HCT116 (cell line): ENCODE data around the gene FAM151B. TPM values are rescaled to one million over a fixed set of nuclear protein-coding genes. Genes with fewer than 3 reads are reported as not detected.

ENCODE experiments used
- ATAC-seq: fragments of 200-7000 bp; cut with Tn5 transposase; 2 replicates; pipeline ENCODE4 v1.9.1; 2020; ENCODE audit warnings: mild to moderate bottlenecking, moderate library complexity
- BruUV-seq: library from RNA; stranded (reverse); fragments of 400-500 nt; replicated peaks from 2 replicates; lab custom pipeline; 2021; lab: Mats Ljungman, UMichigan
- CTCF ChIA-PET: fragments of 300-600 bp; sonication (Branson Sonifier 250); formaldehyde crosslinking; loops from one replicate; lab custom pipeline; 2021; ENCODE audit warnings: antibody characterized with exemption; lab: Charles Lee
- POLR2A ChIA-PET: fragments of 300-600, 350-600 bp; sonication (Branson Sonifier 250); formaldehyde crosslinking; loops from one replicate; lab custom pipeline; 2021; ENCODE audit warnings: antibody characterized with exemption; lab: Charles Lee
- RAD21 ChIA-PET, 2 experiments: fragments of 300-600 bp; sonication (Branson Sonifier 250); formaldehyde crosslinking; loops; one replicate each; lab custom pipeline; 2023; ENCODE audit warnings: low total read pairs in 2 of 2; ENCODE audit not compliant: uncharacterized antibody in 2 of 2, unreplicated experiment in 2 of 2, low non-redundant PET in 1 of 2; lab: Charles Lee
- DNase-seq: peaks from one replicate; pipeline ENCODE4 v3.0.0-alpha.2; 2010; ENCODE audit warnings: low read depth, low spot score
- H2AFZ ChIP-seq: fragments of 200-600 bp; shearing (Covaris generic), sonication (generic); 2 replicates; pipeline ENCODE4 v1.6.1; 2017; ENCODE audit warnings: low read depth, mixed run types, mixed read lengths, antibody characterized with exemption, low read length; ENCODE audit not compliant: poor library complexity, severe bottlenecking
- H3K27ac ChIP-seq: 2 replicates; pipeline ENCODE4 v1.5.1; 2012; ENCODE audit warnings: low read depth, low read length
- H3K27me3 ChIP-seq: fragments of 200-600 bp; sonication (generic); 2 replicates; pipeline ENCODE4 v1.6.1; 2016; ENCODE audit warnings: mixed run types, low read length, mixed read lengths; ENCODE audit not compliant: insufficient read depth
- H3K36me3 ChIP-seq, 2 experiments: fragments of 200-500 bp in 1 of 2; fragments of 200-600 bp in 1 of 2; sonication (Bioruptor generic) in 1 of 2; sonication (generic) in 1 of 2; 2 replicates each; pipeline versions ENCODE4 v1.5.1 to v1.6.1; 2014 to 2016; ENCODE audit warnings: low read length in 2 of 2, inconsistent platforms in 1 of 2, mixed read lengths in 1 of 2, mixed run types in 1 of 2; ENCODE audit not compliant: insufficient read depth in 2 of 2, control insufficient read depth in 1 of 2
- H3K4me1 ChIP-seq, 2 experiments: fragments of 200-600 bp in 1 of 2; sonication (generic) in 1 of 2; 2 replicates each; pipeline versions ENCODE4 v1.5.1 to v1.6.1; 2012 to 2017; ENCODE audit warnings: low read length in 2 of 2, inconsistent platforms in 1 of 2, mild to moderate bottlenecking in 1 of 2, mixed read lengths in 1 of 2, mixed run types in 1 of 2, moderate library complexity in 1 of 2; ENCODE audit not compliant: insufficient read depth in 2 of 2, control insufficient read depth in 1 of 2
- H3K4me2 ChIP-seq: fragments of 200-600 bp; sonication (generic); 2 replicates; pipeline ENCODE4 v1.6.1; 2017; ENCODE audit warnings: mixed run types, low read length, mixed read lengths
- H3K4me3 ChIP-seq, 2 experiments: fragments of 200-600 bp in 1 of 2; sonication (generic) in 1 of 2; replicated peaks in 1 of 2; 2 replicates each; pipeline ENCODE4 v1.5.1; 2011 to 2016; ENCODE audit warnings: low read length in 2 of 2, control low read depth in 1 of 2, low read depth in 1 of 2, mild to moderate bottlenecking in 1 of 2, mixed read lengths in 1 of 2, mixed run types in 1 of 2
- H3K79me2 ChIP-seq: fragments of 200-600 bp; sonication (generic); 2 replicates; pipeline ENCODE4 v1.6.1; 2017; ENCODE audit warnings: mild to moderate bottlenecking, mixed run types, low read length, moderate library complexity, mixed read lengths; ENCODE audit not compliant: insufficient read depth
- H3K9ac ChIP-seq: fragments of 200-600 bp; sonication (generic); 2 replicates; pipeline ENCODE4 v1.6.1; 2016; ENCODE audit warnings: low read length, mixed read lengths
- H3K9me2 ChIP-seq: fragments of 200-600 bp; sonication (generic), shearing (Covaris generic); 2 replicates; pipeline ENCODE4 v1.6.1; 2017; ENCODE audit warnings: mixed run types, mild to moderate bottlenecking, moderate library complexity; ENCODE audit not compliant: insufficient read depth
- H3K9me3 ChIP-seq, 2 experiments: fragments of 200-500 bp in 1 of 2; fragments of 200-600 bp in 1 of 2; sonication (Bioruptor generic) in 1 of 2; sonication (generic) in 1 of 2; 2 replicates each; pipeline ENCODE4 v1.6.1; 2014 to 2017; ENCODE audit warnings: low read length in 2 of 2, mixed read lengths in 2 of 2, inconsistent platforms in 1 of 2, low read depth in 1 of 2, mild to moderate bottlenecking in 1 of 2, mixed run types in 1 of 2, moderate library complexity in 1 of 2; ENCODE audit not compliant: control insufficient read depth in 1 of 2, insufficient read depth in 1 of 2
- H4K20me1 ChIP-seq: fragments of 200-600 bp; sonication (generic), shearing (Covaris generic); 2 replicates; pipeline ENCODE4 v1.6.1; 2017; ENCODE audit warnings: mixed run types, mild to moderate bottlenecking, moderate library complexity; ENCODE audit not compliant: insufficient read depth
- CEBPB ChIP-seq: IDR thresholded peaks from 2 replicates; pipeline ENCODE4 v1.6.1; 2012; ENCODE audit warnings: low read depth
- ELF1 ChIP-seq: IDR thresholded peaks from 2 replicates; pipeline ENCODE4 v1.6.1; 2012; ENCODE audit warnings: low read depth, borderline replicate concordance
- EZH2 ChIP-seq: fragments of 200-600 bp; sonication (generic); IDR thresholded peaks from 2 replicates; pipeline ENCODE4 v1.6.1; 2017; ENCODE audit warnings: antibody characterized with exemption, mixed run types
- EZH2phosphoT487 ChIP-seq: fragments of 200-600 bp; IDR thresholded peaks from 2 replicates; pipeline ENCODE4 v1.6.1; 2018; ENCODE audit warnings: antibody characterized with exemption, borderline replicate concordance
- FOSL1 ChIP-seq: IDR thresholded peaks from 2 replicates; pipeline ENCODE4 v1.6.1; 2012; ENCODE audit warnings: low read depth
- JUND ChIP-seq: IDR thresholded peaks from 2 replicates; pipeline ENCODE4 v1.6.1; 2012
- MAX ChIP-seq: IDR thresholded peaks from 2 replicates; pipeline ENCODE4 v1.6.1; 2012
- RAD21 ChIP-seq: IDR thresholded peaks from 2 replicates; pipeline ENCODE4 v1.6.1; 2012; ENCODE audit warnings: low read depth, mild to moderate bottlenecking
- SP1 ChIP-seq: IDR thresholded peaks from 2 replicates; pipeline ENCODE4 v1.6.1; 2012; ENCODE audit warnings: low read depth
- SRF ChIP-seq: IDR thresholded peaks from 2 replicates; pipeline ENCODE4 v1.6.1; 2012; ENCODE audit warnings: low read depth
- intact Hi-C: fragments of 100-400 bp; cut with micrococcal nuclease; formaldehyde crosslinking; loops from 2 replicates; pipeline ENCODE4 v1.10.0; 2022
- total RNA-seq: library from RNA; stranded (reverse); gene quantifications from one replicate; pipeline ENCODE4 v1.2.1, GENCODE V29; 2021; ENCODE audit not compliant: unreplicated experiment
- TF ChIP-seq, protein P1 (sequence below): IDR thresholded peaks from 2 replicates; pipeline ENCODE4 v1.6.1; 2011; ENCODE audit warnings: mild to moderate bottlenecking, low read length, moderate library complexity; ENCODE audit not compliant: insufficient replicate concordance; ENCODE audit errors: extremely low read depth
- TF ChIP-seq, protein P2 (sequence below), 3 experiments: fragments of 200-600 bp in 1 of 3; sonication (generic) in 1 of 3; IDR thresholded peaks in 2 of 3; conservative IDR thresholded peaks in 1 of 3; 2 replicates each; pipeline ENCODE4 v1.5.1; 2012 to 2017; ENCODE audit warnings: low read depth in 2 of 3, low read length in 2 of 3, antibody characterized with exemption in 1 of 3, borderline replicate concordance in 1 of 3, control low read depth in 1 of 3, mild to moderate bottlenecking in 1 of 3, mixed read lengths in 1 of 3, mixed run types in 1 of 3, moderate library complexity in 1 of 3; ENCODE audit not compliant: insufficient read depth in 1 of 3
- TF ChIP-seq, protein P3 (sequence below): IDR thresholded peaks from 2 replicates; pipeline ENCODE4 v1.6.1; 2012; ENCODE audit warnings: low read depth

Gene FAM151B
- total RNA-seq, 1 experiment from 2014 or later: 1.2 TPM

- Histone ChIP-seq H3K27me3 (no peaks in the 10 kb centered on the region), H4K20me1 (no peaks in the 10 kb centered on the region), H3K4me2 (peak overlapping the region; percentile 35; the same call in 1 of the 2 replicates), H3K79me2 (no peaks in the 10 kb centered on the region), H3K4me3 (no peak overlapping the region), H3K9me2 (no peaks in the 10 kb centered on the region), H3K9ac (no peak overlapping the region), H3K9me3 (no peaks in the 10 kb centered on the region), H3K4me1 (peaks cover 0 to 5% of the 10 kb centered on the region in 2 experiments; a peak in 2 of 4 replicates), H3K27ac (no peak overlapping the region), H3K36me3 (no peaks in the 10 kb centered on the region), H2AFZ (peak overlapping the region; percentile 65)
- ChIA-PET RAD21 (no interaction called here), CTCF (no interaction called here), POLR2A (no interaction called here)
- peak; percentile 36 for DNase-seq
- intact Hi-C loops: no loop called here
- BruUV-seq: no TSS peak
- peak; percentile 89 for ATAC-seq
- TF ChIP-seq MAX (no peak), JUND (peak; percentile 60), SP1 (no peak), FOSL1 (peak; percentile 33; the same call in 1 of the 2 replicates), ELF1 (no peak), RAD21 (no peak), EZH2phosphoT487 (no peak), SRF (no peak; the same call in 1 of the 2 replicates), CEBPB (no peak), EZH2 (no peak)
- TF ChIP-seq, protein P1, sequence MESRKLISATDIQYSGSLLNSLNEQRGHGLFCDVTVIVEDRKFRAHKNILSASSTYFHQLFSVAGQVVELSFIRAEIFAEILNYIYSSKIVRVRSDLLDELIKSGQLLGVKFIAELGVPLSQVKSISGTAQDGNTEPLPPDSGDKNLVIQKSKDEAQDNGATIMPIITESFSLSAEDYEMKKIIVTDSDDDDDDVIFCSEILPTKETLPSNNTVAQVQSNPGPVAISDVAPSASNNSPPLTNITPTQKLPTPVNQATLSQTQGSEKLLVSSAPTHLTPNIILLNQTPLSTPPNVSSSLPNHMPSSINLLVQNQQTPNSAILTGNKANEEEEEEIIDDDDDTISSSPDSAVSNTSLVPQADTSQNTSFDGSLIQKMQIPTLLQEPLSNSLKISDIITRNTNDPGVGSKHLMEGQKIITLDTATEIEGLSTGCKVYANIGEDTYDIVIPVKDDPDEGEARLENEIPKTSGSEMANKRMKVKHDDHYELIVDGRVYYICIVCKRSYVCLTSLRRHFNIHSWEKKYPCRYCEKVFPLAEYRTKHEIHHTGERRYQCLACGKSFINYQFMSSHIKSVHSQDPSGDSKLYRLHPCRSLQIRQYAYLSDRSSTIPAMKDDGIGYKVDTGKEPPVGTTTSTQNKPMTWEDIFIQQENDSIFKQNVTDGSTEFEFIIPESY: no peak
- TF ChIP-seq, protein P2, sequence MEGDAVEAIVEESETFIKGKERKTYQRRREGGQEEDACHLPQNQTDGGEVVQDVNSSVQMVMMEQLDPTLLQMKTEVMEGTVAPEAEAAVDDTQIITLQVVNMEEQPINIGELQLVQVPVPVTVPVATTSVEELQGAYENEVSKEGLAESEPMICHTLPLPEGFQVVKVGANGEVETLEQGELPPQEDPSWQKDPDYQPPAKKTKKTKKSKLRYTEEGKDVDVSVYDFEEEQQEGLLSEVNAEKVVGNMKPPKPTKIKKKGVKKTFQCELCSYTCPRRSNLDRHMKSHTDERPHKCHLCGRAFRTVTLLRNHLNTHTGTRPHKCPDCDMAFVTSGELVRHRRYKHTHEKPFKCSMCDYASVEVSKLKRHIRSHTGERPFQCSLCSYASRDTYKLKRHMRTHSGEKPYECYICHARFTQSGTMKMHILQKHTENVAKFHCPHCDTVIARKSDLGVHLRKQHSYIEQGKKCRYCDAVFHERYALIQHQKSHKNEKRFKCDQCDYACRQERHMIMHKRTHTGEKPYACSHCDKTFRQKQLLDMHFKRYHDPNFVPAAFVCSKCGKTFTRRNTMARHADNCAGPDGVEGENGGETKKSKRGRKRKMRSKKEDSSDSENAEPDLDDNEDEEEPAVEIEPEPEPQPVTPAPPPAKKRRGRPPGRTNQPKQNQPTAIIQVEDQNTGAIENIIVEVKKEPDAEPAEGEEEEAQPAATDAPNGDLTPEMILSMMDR (IDR thresholded peaks at IDR 0.05 in 2 of 3, conservative IDR thresholded peaks at IDR 0.05 in 1 of 3; ENCODE audit: borderline replicate concordance in 1 of 3, insufficient read depth in 1 of 3, low read depth in 2 of 3, low read length in 2 of 3): no peak
- TF ChIP-seq, protein P3, sequence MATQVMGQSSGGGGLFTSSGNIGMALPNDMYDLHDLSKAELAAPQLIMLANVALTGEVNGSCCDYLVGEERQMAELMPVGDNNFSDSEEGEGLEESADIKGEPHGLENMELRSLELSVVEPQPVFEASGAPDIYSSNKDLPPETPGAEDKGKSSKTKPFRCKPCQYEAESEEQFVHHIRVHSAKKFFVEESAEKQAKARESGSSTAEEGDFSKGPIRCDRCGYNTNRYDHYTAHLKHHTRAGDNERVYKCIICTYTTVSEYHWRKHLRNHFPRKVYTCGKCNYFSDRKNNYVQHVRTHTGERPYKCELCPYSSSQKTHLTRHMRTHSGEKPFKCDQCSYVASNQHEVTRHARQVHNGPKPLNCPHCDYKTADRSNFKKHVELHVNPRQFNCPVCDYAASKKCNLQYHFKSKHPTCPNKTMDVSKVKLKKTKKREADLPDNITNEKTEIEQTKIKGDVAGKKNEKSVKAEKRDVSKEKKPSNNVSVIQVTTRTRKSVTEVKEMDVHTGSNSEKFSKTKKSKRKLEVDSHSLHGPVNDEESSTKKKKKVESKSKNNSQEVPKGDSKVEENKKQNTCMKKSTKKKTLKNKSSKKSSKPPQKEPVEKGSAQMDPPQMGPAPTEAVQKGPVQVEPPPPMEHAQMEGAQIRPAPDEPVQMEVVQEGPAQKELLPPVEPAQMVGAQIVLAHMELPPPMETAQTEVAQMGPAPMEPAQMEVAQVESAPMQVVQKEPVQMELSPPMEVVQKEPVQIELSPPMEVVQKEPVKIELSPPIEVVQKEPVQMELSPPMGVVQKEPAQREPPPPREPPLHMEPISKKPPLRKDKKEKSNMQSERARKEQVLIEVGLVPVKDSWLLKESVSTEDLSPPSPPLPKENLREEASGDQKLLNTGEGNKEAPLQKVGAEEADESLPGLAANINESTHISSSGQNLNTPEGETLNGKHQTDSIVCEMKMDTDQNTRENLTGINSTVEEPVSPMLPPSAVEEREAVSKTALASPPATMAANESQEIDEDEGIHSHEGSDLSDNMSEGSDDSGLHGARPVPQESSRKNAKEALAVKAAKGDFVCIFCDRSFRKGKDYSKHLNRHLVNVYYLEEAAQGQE: no peak
Measured at GRCh38 chr5:80516826-80517225, 28.9 kb downstream of the FAM151B start.
